CMK (cell line): Measurements from ENCODE around the gene FXYD6.

ENCODE experiments used
- DNase-seq: peaks from one replicate; pipeline ENCODE4 v3.0.0-alpha.2; 2010; ENCODE audit warnings: low read depth

Gene FXYD6

GRCh38 chr11:117792241-117792640, 84.2 kb downstream of the FXYD6 start:
- DNase-seq, result no peak

- DNase-seq, result no peak
These were observed 86.2 kb downstream of the FXYD6 start for GRCh38 chr11:117790279-117790678.

GRCh38 chr11:117789241-117789640, 87.2 kb downstream of the FXYD6 start:
- no peak for DNase-seq
